Pancreas (tissue), 10 donors: ENCODE data around the gene KRTAP12-4. TPM values are rescaled to one million over a fixed set of nuclear protein-coding genes. Genes with fewer than 3 reads are reported as not detected.

ENCODE experiments used
- ATAC-seq, 4 donors: fragments of 200-7000 bp; cut with Tn5 transposase; one replicate each; pipeline versions ENCODE4 v1.8.0 to v1.9.1; 2020; ENCODE audit warnings: mild to moderate bottlenecking in 4 of 4, moderate library complexity in 4 of 4
- DNase-seq, 6 donors: peaks; one replicate each; pipeline ENCODE4 v3.0.0-alpha.2; 2020
- FAIRE-seq: peaks from 2 replicates; lab custom pipeline; 2012; peaks lifted over from hg19 to GRCh38; lab: Jason Lieb, UNC
- H3K27ac ChIP-seq, 4 donors: fragments of 200-600 bp; sonication (generic); 1 replicate in 3 of 4; 2 replicates in 1 of 4; pipeline versions ENCODE4 v1.5.0 to v1.8.0; 2020
- H3K27me3 ChIP-seq, 4 donors: fragments of 200-600 bp; one replicate each; pipeline ENCODE4 v1.8.0; 2021
- H3K36me3 ChIP-seq, 3 donors: fragments of 200-600 bp; sonication (generic) in 1 of 3; one replicate each; pipeline versions ENCODE4 v1.5.0 to v1.8.0; 2020 to 2021
- H3K4me1 ChIP-seq, 3 donors: fragments of 200-600 bp; one replicate each; pipeline ENCODE4 v1.8.0; 2021
- H3K4me3 ChIP-seq, 4 donors: fragments of 200-600 bp; sonication (generic) in 2 of 4; one replicate each; pipeline versions ENCODE4 v1.5.0 to v1.8.0; 2020 to 2021
- H3K9me3 ChIP-seq, 4 donors: fragments of 200-600 bp; one replicate each; pipeline ENCODE4 v1.8.0; 2021
- WGBS, 2 donors: extraction: QIAGEN DNeasy Blood & Tissue Kit; methylation state at CpG; one replicate each; pipeline ENCODE4 v1.1.7; 2013; 5-methylcytosine and 5-hydroxymethylcytosine counted together
- intact Hi-C, 3 donors: fragments of 100-400 bp; cut with DNase I; formaldehyde crosslinking; loops; one replicate each; pipeline versions ENCODE4 v1.11.1 to v1.14.2; 2022
- polyA plus RNA-seq, 2 donors: library from polyadenylated mRNA; stranded (reverse); fragments of 200-250 nt; gene quantifications; one replicate each; pipeline ENCODE4 v1.2.3, GENCODE V29; 2013
- total RNA-seq, 6 donors: library from RNA; stranded (reverse); fragmentation: NEBNext Ultra II Directional in 4 of 6; extraction: Animal tissue kit (Norgen Biotek cat#: 25700) in 4 of 6; gene quantifications; one replicate each; pipeline versions ENCODE4 v1.2.1 to v1.2.4, GENCODE V29; 2021 to 2023
- TF ChIP-seq, protein P1 (sequence below), 4 donors: fragments of 200-600 bp; sonication (generic) in 3 of 4; IDR thresholded peaks; one replicate each; pipeline versions ENCODE4 v1.5.0 to v1.8.0; 2021; ENCODE audit warnings: antibody characterized with exemption in 4 of 4
- donor health status: healthy with polysubstance abuse.
- donor health status: DM: no; HTN: no; CAD: no; lungs with moderate emphysema.
- donor health status: DM: no; HTN: no; CAD: no.
- donor health status: control.
- donor health status: control.
- donor health status: Bipolar disorder and iron deficiency.
- donor health status: DM: yes; HTN: yes; CAD: no.
- donor health status: DM: no; HTN: no; CAD: no.
- donor health status: DM: no; HTN: no; CAD: no.
- donor health status: DM: yes; HTN: yes; CAD: no.

Gene KRTAP12-4
- total and polyA plus RNA-seq, 8 donors = not detected

DNA sequence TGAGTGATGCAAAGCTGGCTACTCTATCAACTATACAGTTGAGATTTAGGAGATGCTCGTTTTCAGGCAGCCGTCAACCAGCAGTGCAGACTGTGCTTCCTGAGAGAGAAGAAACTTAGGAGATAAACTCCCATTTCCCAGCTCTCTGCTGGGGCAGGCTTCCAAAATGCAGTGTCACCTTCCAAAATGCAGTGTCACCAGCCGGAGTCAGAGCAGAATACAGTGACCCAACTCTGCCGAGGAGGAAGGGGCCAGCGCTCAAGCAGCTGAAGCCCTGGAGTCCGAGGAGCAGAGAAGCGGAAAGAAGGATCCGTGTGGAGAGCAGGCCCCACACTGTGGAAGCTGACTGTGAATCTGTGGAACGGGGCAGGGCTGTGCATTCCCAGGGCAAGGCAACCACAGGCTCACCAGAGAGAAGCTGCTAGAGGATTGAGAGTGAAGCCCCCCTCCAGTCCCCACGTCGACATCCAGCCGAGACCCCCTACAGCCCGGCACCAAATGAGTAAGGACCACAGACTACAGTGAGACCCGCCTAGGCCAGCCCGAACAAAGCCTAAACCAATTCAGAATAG, 28.2 kb upstream of the KRTAP12-4 start:
- Histone ChIP-seq H3K27me3 (no peaks in the 10 kb centered on the region), H3K4me1 (no peaks in the 10 kb centered on the region), H3K36me3 (no peaks in the 10 kb centered on the region), H3K4me3 (no peak overlapping the region), H3K27ac (no peak overlapping the region), H3K9me3 (no peaks in the 10 kb centered on the region)
- FAIRE-seq = no peak
- TF ChIP-seq, protein P1, sequence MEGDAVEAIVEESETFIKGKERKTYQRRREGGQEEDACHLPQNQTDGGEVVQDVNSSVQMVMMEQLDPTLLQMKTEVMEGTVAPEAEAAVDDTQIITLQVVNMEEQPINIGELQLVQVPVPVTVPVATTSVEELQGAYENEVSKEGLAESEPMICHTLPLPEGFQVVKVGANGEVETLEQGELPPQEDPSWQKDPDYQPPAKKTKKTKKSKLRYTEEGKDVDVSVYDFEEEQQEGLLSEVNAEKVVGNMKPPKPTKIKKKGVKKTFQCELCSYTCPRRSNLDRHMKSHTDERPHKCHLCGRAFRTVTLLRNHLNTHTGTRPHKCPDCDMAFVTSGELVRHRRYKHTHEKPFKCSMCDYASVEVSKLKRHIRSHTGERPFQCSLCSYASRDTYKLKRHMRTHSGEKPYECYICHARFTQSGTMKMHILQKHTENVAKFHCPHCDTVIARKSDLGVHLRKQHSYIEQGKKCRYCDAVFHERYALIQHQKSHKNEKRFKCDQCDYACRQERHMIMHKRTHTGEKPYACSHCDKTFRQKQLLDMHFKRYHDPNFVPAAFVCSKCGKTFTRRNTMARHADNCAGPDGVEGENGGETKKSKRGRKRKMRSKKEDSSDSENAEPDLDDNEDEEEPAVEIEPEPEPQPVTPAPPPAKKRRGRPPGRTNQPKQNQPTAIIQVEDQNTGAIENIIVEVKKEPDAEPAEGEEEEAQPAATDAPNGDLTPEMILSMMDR (IDR thresholded peaks at IDR 0.05) = no peak
- ATAC-seq = no peak
- intact Hi-C loops = no loop called here
- WGBS, 2 donors = 61 to 72% methylated on average over 15 of the region's 15 CpGs
- DNase-seq = no peak

DNA sequence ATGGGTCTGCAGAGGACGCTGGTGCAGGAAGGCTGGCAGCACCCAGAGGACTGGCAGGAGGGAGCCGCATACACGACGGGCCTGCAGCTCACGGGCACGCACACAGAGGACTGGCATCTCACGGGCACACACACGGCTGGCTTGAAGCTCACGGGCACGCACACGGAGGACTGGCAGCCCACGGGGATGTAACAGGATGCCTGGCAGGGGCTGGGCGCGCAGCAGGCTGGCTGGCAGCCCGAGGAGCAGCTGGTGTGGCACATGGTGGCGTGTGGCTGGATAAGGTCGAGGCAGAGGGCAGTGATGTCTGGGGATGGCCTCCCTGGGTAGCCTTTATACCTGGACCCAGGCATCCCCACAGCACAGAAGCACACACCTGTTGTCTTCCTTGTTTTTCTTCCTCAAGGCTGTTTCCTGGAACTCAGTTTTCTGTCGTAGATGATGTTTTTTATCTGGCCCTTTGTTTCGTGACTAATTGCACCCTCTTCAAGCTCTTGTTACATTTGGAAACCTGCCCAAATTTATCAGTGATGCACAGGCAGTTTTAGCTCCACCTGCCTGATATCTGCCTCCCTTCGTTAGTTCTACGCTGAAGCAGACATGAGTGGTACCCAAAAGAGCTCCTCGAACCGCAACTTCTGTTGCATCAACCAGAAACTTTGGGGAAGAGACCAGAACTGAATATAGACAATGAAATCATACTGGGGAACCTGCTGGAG, 27.6 kb upstream of the KRTAP12-4 start, which contains the start of gene KRTAP12-1:
KRTAP12-1 (minus strand) TSS at position 303 of the 719 bp plus-strand sequence; CDS start at position 263, 40 bp downstream.
- Histone ChIP-seq H3K27me3 (no peaks in the 10 kb centered on the region), H3K9me3 (no peaks in the 10 kb centered on the region), H3K4me3 (no peak within 1 kb of the TSS), H3K27ac (no peak within 1 kb of the TSS), H3K36me3 (no peaks in the 10 kb centered on the region), H3K4me1 (no peaks in the 10 kb centered on the region)
- 57 to 63% methylated on average over 23 of the region's 23 CpGs for WGBS, 2 donors
- intact Hi-C loops = no loop called here
- DNase-seq = no peak
- TF ChIP-seq, protein P1 (IDR thresholded peaks at IDR 0.05) = no peak
- no peak for FAIRE-seq
- no peak for ATAC-seq

DNA sequence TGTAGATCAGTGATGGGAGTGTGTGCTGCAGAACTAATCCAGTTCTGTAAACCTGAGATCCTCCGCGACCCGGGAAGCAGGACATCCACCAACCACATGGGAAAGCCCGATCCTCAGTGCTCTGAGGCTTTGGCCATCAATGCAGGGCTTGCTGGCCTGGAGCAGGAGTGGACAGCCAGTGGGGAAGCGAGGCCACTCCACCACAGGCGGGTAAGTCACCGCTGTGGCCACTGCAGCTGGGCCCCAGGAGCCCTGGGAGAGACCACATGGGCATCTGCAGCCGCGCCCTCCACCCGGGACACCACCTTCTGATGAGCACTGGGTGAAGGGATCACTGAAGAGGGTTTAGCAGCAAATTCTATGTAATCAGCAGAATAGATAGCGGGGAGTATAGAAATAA, 26.7 kb upstream of the KRTAP12-4 start:
- DNase-seq (no peak), ATAC-seq (no peak), FAIRE-seq (no peak)
- Histone ChIP-seq H3K36me3 (no peaks in the 10 kb centered on the region), H3K27me3 (no peaks in the 10 kb centered on the region), H3K27ac (no peak overlapping the region), H3K4me3 (no peak overlapping the region), H3K4me1 (no peaks in the 10 kb centered on the region), H3K9me3 (no peaks in the 10 kb centered on the region)
- intact Hi-C loops = no loop called here
- TF ChIP-seq, protein P1 (IDR thresholded peaks at IDR 0.05) = no peak
- WGBS, 2 donors = 55 to 79% methylated on average over 11 of the region's 11 CpGs

DNA sequence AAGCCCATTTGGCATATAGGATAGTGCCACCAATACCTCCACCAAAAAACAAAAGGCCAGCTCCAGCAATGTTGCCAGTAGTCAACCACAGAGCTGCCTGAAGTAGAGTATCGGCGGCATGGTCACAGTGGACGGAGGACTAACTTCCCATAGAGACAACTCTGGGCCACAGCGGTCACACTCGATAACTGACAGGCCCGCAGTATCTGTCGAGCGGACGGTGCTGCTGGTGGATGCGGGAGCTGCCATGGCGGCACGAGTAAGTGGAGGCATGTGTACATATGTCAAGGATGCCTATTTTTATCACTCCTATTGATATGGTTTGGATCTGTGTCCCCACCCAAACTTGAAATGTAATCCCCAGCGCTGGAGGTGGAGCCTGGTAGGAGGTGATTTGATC, 23.4 kb upstream of the KRTAP12-4 start:
- H3K27ac ChIP-seq = no peak overlapping the region
- no peak for DNase-seq
- TF ChIP-seq, protein P1 (IDR thresholded peaks at IDR 0.05) = no peak
- intact Hi-C loops = no loop called here
- no peaks in the 10 kb centered on the region for H3K9me3 ChIP-seq
- no peaks in the 10 kb centered on the region for H3K4me1 ChIP-seq
- H3K27me3 ChIP-seq = no peaks in the 10 kb centered on the region
- H3K4me3 ChIP-seq = no peak overlapping the region
- FAIRE-seq = no peak
- no peak for ATAC-seq
- no peaks in the 10 kb centered on the region for H3K36me3 ChIP-seq
- 81 to 86% methylated on average over 13 of the region's 13 CpGs for WGBS, 2 donors

- H3K27me3 ChIP-seq = peaks cover 0 to 6% (median 0%) of the 10 kb centered on the region in 4 donors
- no peaks in the 10 kb centered on the region for H3K36me3 ChIP-seq
- H3K4me3 ChIP-seq = no peak overlapping the region
- no peaks in the 10 kb centered on the region for H3K9me3 ChIP-seq
- FAIRE-seq (no peak), DNase-seq (no peak), ATAC-seq (no peak)
- WGBS, 2 donors = 90 to 93% methylated on average over 1 of the region's 1 CpG
- intact Hi-C loops = no loop called here
- H3K27ac ChIP-seq = no peak overlapping the region
- TF ChIP-seq, protein P1 (IDR thresholded peaks at IDR 0.05) = no peak
- H3K4me1 ChIP-seq = no peaks in the 10 kb centered on the region
These were observed 17.5 kb upstream of the KRTAP12-4 start for GRCh38 chr21:44671911-44672310.
